CD4-positive, alpha-beta T cell treated with Interleukin-15 for 1 hour (primary cell): ENCODE measurements around the gene TTN.

Source experiments
- DNase-seq: peaks from one replicate; pipeline ENCODE4 v3.0.0-alpha.2; 2020

Gene TTN

GRCh38 chr2:178641498-178641897 is 165.7 kb downstream of the TTN start:
- DNase-seq = no peak

- no peak for DNase-seq
Measured at GRCh38 chr2:178635897-178636296, 171.3 kb downstream of the TTN start.

- DNase-seq = no peak
Measured at GRCh38 chr2:178632729-178633128, 174.5 kb downstream of the TTN start.

GRCh38 chr2:178630581-178630980 is 176.6 kb downstream of the TTN start:
- no peak for DNase-seq

- DNase-seq = no peak
Measured at GRCh38 chr2:178629463-178629862, 177.8 kb downstream of the TTN start.

- DNase-seq = no peak
Measured at GRCh38 chr2:178628605-178629004, 178.6 kb downstream of the TTN start.

- DNase-seq = no peak
Measured at GRCh38 chr2:178627401-178627800, 179.8 kb downstream of the TTN start.

GRCh38 chr2:178615969-178616368 is 191.3 kb downstream of the TTN start:
- DNase-seq = no peak

- no peak for DNase-seq
Measured at GRCh38 chr2:178602901-178603300, 204.3 kb downstream of the TTN start.

- DNase-seq = no peak
Measured at GRCh38 chr2:178592655-178593054, 214.6 kb downstream of the TTN start.

- DNase-seq = no peak
Measured at GRCh38 chr2:178589335-178589734, 217.9 kb downstream of the TTN start.

GRCh38 chr2:178584666-178585065 is 222.6 kb downstream of the TTN start:
- no peak for DNase-seq

GRCh38 chr2:178579006-178579405 is 228.2 kb downstream of the TTN start:
- DNase-seq = no peak

- no peak for DNase-seq
Measured at GRCh38 chr2:178574789-178575188, 232.4 kb downstream of the TTN start.

GRCh38 chr2:178568227-178568626 is 239.0 kb downstream of the TTN start:
- DNase-seq = no peak

- no peak for DNase-seq
Measured at GRCh38 chr2:178553047-178553446, 254.2 kb downstream of the TTN start.

- no peak for DNase-seq
Measured at GRCh38 chr2:178550352-178550751, 256.9 kb downstream of the TTN start.

- DNase-seq = no peak
Measured at GRCh38 chr2:178542569-178542968, 264.7 kb downstream of the TTN start.

GRCh38 chr2:178542161-178542560 is 265.1 kb downstream of the TTN start:
- no peak for DNase-seq

- DNase-seq = no peak
Measured at GRCh38 chr2:178536037-178536436, 271.2 kb downstream of the TTN start.

GRCh38 chr2:178531168-178531567 is 276.1 kb downstream of the TTN start:
- no peak for DNase-seq

- DNase-seq = peak; percentile 61
Measured at GRCh38 chr2:178530625-178531142, 276.5 kb downstream of the TTN start.

GRCh38 chr2:178530131-178530530 is 277.1 kb downstream of the TTN start:
- DNase-seq = no peak

- DNase-seq = no peak
Measured at GRCh38 chr2:178529194-178529593, 278.0 kb downstream of the TTN start.

- no peak for DNase-seq
Measured at GRCh38 chr2:178528647-178529046, 278.6 kb downstream of the TTN start.

GRCh38 chr2:178527592-178527991 is 279.6 kb downstream of the TTN start:
- DNase-seq = no peak
